Psoas muscle (tissue), 8 donors: ENCODE data around the gene TDRD9. TPM values are rescaled to one million over a fixed set of nuclear protein-coding genes. Genes with fewer than 3 reads are reported as not detected.
"Not testable (repeated sequence)": the region's sequence is repeated elsewhere in the genome, so short reads cannot be mapped to it uniquely, and the experiment has no call there.

Experiments used
- ATAC-seq, 4 donors: fragments of 200-7000 bp; cut with Tn5 transposase; one replicate each; pipeline ENCODE4 v1.9.1; 2020; ENCODE audit warnings: moderate library complexity in 3 of 4, mild to moderate bottlenecking in 2 of 4
- DNase-seq, 2 donors: peaks; one replicate each; pipeline ENCODE4 v3.0.0-alpha.2; 2020
- H3K27ac ChIP-seq: fragments of 200-600 bp; one replicate; pipeline ENCODE4 v1.8.0; 2022
- H3K27me3 ChIP-seq, 3 donors: fragments of 200-600 bp in 1 of 3; one replicate each; pipeline versions ENCODE4 v1.6.1 to v1.8.0; 2013 to 2022; ENCODE audit warnings: low read length in 2 of 3, mild to moderate bottlenecking in 2 of 3, moderate library complexity in 1 of 3; ENCODE audit not compliant: insufficient read depth in 3 of 3
- H3K36me3 ChIP-seq, 2 donors: fragments of 200-600 bp in 1 of 2; one replicate each; pipeline versions ENCODE4 v1.6.1 to v1.8.0; 2013 to 2022; ENCODE audit warnings: low read depth in 1 of 2, mild to moderate bottlenecking in 1 of 2, moderate library complexity in 1 of 2; ENCODE audit not compliant: insufficient read depth in 1 of 2
- H3K4me1 ChIP-seq: fragments of 200-600 bp; one replicate; pipeline ENCODE4 v1.8.0; 2022
- H3K4me3 ChIP-seq: fragments of 200-600 bp; one replicate; pipeline ENCODE4 v1.8.0; 2022; ENCODE audit warnings: mild to moderate bottlenecking
- H3K9me3 ChIP-seq: fragments of 200-600 bp; one replicate; pipeline ENCODE4 v1.8.0; 2022
- whole genome bisulfite sequencing, 3 donors: extraction: QIAGEN DNeasy Blood & Tissue Kit; methylation state at CpG; one replicate each; pipeline versions ENCODE4 v1.1.6 to v1.1.7; 2013; 5-methylcytosine and 5-hydroxymethylcytosine counted together
- intact Hi-C, 2 donors: fragments of 100-400 bp; cut with DNase I; formaldehyde crosslinking; loops; one replicate each; pipeline versions ENCODE4 v1.11.0 to v1.14.2; 2022
- polyA plus RNA-seq, 3 donors: library from polyadenylated mRNA; stranded (reverse); fragments of 200-250 nt; gene quantifications; one replicate each; pipeline ENCODE4 v1.2.3, GENCODE V29; 2013
- total RNA-seq, 4 donors: library from RNA; stranded (reverse); fragmentation: NEBNext Ultra II Directional in 2 of 4; extraction: Animal tissue kit (Norgen Biotek cat#: 25700) in 2 of 4; gene quantifications; one replicate each; pipeline versions ENCODE4 v1.2.1 to v1.2.4, GENCODE V29; 2021 to 2023
- TF ChIP-seq, protein P1 (sequence below): fragments of 200-600 bp; IDR thresholded peaks from one replicate; pipeline ENCODE4 v1.8.0; 2022; ENCODE audit warnings: antibody characterized with exemption
- donor health status: healthy with polysubstance abuse.
- donor health status: DM: no; HTN: no; CAD: no; lungs with moderate emphysema.
- donor health status: Bipolar disorder and iron deficiency.
- donor health status: healthy.
- donor health status: DM: yes; HTN: yes; CAD: no.
- donor health status: DM: no; HTN: no; CAD: no.
- donor health status: DM: no; HTN: no; CAD: no.
- donor health status: DM: yes; HTN: yes; CAD: no.

Gene TDRD9
- total and polyA plus RNA-seq, 7 donors = 0.13 to 1.3 (median 0.31) TPM

- peaks cover 0 to 8% (median 2%) of the 10 kb centered on the region in 3 donors for H3K27me3 ChIP-seq
Measured at GRCh38 chr14:103966631-103967030, 38.4 kb downstream of the TDRD9 start.

DNA sequence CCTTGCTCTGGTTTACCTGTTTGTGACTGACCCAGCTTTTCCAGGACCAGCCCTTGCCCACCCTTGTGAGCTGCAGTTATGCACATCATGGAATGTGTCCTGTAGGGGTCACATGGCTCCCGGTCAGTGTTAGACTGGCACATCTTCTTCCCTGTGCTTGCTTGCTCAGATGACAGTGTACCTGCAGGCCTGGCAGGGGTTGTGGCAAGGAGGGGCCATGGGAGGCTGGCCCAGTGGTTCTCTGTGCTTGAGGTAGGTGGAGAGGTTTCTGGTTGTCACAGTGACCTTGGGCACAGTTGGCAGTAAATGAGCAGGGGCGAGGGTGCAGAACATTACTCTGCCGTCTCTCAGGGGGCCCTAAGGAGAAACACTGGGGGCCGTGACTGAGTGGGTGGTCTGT is 41.7 kb downstream of the TDRD9 start:
- no peak for ATAC-seq
- 75 to 84% (median 79%) methylated on average over 4 of the region's 4 CpGs for WGBS, 3 donors
- intact Hi-C loops = no loop called here

More at GRCh38 chr14:103966631-103967030, 38.4 kb downstream of the TDRD9 start:
- intact Hi-C loops = no loop called here
- Histone ChIP-seq H3K4me1 (no peaks in the 10 kb centered on the region), H3K27ac (no peak overlapping the region), H3K9me3 (no peaks in the 10 kb centered on the region), H3K36me3 (no peaks in the 10 kb centered on the region), H3K4me3 (no peak overlapping the region)
- DNase-seq (no peak), ATAC-seq (no peak)
- TF ChIP-seq, protein P1, sequence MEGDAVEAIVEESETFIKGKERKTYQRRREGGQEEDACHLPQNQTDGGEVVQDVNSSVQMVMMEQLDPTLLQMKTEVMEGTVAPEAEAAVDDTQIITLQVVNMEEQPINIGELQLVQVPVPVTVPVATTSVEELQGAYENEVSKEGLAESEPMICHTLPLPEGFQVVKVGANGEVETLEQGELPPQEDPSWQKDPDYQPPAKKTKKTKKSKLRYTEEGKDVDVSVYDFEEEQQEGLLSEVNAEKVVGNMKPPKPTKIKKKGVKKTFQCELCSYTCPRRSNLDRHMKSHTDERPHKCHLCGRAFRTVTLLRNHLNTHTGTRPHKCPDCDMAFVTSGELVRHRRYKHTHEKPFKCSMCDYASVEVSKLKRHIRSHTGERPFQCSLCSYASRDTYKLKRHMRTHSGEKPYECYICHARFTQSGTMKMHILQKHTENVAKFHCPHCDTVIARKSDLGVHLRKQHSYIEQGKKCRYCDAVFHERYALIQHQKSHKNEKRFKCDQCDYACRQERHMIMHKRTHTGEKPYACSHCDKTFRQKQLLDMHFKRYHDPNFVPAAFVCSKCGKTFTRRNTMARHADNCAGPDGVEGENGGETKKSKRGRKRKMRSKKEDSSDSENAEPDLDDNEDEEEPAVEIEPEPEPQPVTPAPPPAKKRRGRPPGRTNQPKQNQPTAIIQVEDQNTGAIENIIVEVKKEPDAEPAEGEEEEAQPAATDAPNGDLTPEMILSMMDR = no peak

GRCh38 chr14:103973354-103973753 is 45.1 kb downstream of the TDRD9 start:
- Histone ChIP-seq H3K9me3 (no peaks in the 10 kb centered on the region), H3K4me1 (no peaks in the 10 kb centered on the region), H3K27me3 (no peaks in the 10 kb centered on the region), H3K36me3 (no peaks in the 10 kb centered on the region), H3K4me3 (no peak overlapping the region), H3K27ac (no peak overlapping the region)
- TF ChIP-seq, protein P1 = no peak
- no peak for ATAC-seq
- WGBS, 3 donors = 43 to 60% (median 56%) methylated on average over 4 of the region's 4 CpGs
- DNase-seq = no peak
- intact Hi-C loops = no loop called here

More for the DNA sequence above, 41.7 kb downstream of the TDRD9 start:
- no peaks in the 10 kb centered on the region for H3K9me3 ChIP-seq
- no peaks in the 10 kb centered on the region for H3K36me3 ChIP-seq
- H3K4me3 ChIP-seq = no peak overlapping the region
- H3K27ac ChIP-seq = no peak overlapping the region
- peaks cover 0 to 8% (median 2%) of the 10 kb centered on the region in 3 donors for H3K27me3 ChIP-seq
- TF ChIP-seq, protein P1 = no peak
- DNase-seq = no peak
- no peaks in the 10 kb centered on the region for H3K4me1 ChIP-seq

GRCh38 chr14:103974575-103974974 is 46.3 kb downstream of the TDRD9 start:
- intact Hi-C loops = no loop called here
- ATAC-seq = no peak
- Histone ChIP-seq H3K27ac (no peak overlapping the region), H3K4me1 (no peaks in the 10 kb centered on the region), H3K27me3 (no peaks in the 10 kb centered on the region), H3K9me3 (no peaks in the 10 kb centered on the region), H3K4me3 (no peak overlapping the region), H3K36me3 (no peaks in the 10 kb centered on the region)
- no peak for DNase-seq
- TF ChIP-seq, protein P1 = no peak
- 67 to 74% (median 71%) methylated on average over 2 of the region's 2 CpGs for WGBS, 3 donors

DNA sequence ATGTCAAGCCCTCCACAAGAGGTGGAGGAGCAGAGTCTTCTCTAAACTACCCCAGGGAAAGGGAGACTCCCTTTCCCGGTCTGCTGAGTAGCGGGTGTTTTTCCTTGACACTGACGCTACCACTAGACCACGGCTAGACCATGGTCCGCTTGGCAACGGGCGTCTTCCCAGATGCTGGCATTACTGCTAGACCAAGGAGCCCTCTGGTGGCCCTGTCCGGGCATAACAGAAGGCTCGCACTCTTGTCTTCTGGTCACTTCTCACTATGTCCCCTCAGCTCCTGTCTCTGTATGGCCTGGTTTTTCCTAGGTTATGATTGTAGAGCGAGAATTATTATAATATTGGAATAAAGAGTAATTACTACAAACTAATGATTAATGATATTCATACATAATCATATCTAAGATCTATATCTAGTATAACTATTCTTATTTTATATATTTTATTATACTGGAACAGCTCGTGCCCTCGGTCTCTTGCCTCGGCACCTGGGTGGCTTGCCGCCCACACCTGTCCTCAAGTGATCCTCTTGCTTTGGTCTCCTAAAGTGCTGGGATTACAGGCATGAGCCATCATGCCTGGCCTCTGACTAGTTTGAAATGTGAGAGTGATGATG is 52.5 kb downstream of the TDRD9 start:
- H3K9me3 ChIP-seq, ATAC-seq, H3K4me1 ChIP-seq, H3K27ac ChIP-seq, H3K4me3 ChIP-seq, H3K36me3 ChIP-seq, H3K27me3 ChIP-seq: not testable (repeated sequence)
- TF ChIP-seq, protein P1 = peak; percentile 66
- peak; percentile 60 to 76 for DNase-seq
- intact Hi-C loops = loop anchor here in 1 of 2 donors (10.0 kb wide), 1 partner anchor 406 kb away; no protein-coding TSS in a partner anchor
- 35 to 56% (median 41%) methylated on average over 12 to 14 of the region's 14 CpGs for WGBS, 3 donors
